ENCODE measurements around the gene SPG7.
A peak's percentile ranks its signal among the peaks of the same experiment; 100 is the strongest.
"Not testable (repeated sequence)": the region's sequence is repeated elsewhere in the genome, so short reads cannot be mapped to it uniquely, and the experiment has no call there.

The SPG7 gene

DNA sequence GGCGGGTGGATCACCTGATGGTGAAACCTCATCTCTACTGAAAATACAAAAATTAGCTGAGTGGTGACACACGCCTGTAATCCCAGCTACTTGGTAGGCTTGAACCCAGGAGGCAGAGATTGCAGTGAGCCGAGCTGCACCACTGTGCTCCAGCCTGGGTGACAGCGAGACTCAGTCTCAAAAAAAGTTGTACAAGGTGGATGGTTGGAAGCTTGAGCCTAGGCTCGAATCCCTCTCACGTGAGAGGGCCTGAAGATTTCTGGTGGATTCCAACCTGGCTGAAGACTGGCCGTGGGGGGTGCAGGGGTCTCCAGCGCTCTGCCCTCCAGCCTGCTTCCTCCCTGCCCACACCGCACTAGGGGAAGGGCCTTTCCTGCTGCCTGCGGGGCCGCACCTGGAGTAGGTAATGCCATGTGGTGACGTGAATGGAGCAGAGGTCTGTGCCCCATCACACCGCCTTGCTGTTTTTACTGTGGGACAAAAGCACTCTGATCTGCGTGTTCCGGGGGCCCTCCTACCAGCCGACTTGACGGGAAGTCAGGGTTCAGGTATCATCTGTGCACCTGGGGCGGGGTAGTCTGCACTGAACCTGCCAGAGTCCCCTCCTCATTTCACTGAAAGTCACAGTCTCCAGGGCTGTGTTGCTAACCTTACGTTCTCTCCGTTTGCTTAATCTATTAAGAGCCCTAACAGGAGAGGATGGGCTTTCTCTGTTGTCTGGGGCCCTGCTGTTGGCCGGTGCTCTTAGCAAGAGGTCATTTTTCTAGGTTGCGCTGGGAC, 56.5 kb downstream of the SPG7 start:
- no peak for DNase-seq (ENCODE audit: low spot score)

DNA sequence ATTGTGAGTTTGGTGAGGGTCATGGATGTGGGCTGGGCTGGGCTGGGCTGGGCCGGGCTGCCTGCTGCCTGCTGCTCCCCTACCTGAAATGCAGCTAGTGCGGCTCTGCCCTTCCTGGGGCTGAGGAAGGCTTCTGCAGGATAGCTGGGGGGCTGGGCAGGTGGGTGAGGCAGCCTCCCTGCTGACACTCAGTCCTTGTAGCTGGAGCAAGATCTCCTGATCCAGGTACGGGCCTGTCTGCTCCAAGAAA, 57.0 kb downstream of the SPG7 start:
- no peak for DNase-seq (ENCODE audit: low spot score)

GRCh38 chr16:89565506-89566372, 57.5 kb downstream of the SPG7 start:
- DNase-seq (ENCODE audit: low spot score) = no peak

GRCh38 chr16:89567656-89568594, 59.7 kb downstream of the SPG7 start:
- no peak for DNase-seq (ENCODE audit: low spot score)

DNA sequence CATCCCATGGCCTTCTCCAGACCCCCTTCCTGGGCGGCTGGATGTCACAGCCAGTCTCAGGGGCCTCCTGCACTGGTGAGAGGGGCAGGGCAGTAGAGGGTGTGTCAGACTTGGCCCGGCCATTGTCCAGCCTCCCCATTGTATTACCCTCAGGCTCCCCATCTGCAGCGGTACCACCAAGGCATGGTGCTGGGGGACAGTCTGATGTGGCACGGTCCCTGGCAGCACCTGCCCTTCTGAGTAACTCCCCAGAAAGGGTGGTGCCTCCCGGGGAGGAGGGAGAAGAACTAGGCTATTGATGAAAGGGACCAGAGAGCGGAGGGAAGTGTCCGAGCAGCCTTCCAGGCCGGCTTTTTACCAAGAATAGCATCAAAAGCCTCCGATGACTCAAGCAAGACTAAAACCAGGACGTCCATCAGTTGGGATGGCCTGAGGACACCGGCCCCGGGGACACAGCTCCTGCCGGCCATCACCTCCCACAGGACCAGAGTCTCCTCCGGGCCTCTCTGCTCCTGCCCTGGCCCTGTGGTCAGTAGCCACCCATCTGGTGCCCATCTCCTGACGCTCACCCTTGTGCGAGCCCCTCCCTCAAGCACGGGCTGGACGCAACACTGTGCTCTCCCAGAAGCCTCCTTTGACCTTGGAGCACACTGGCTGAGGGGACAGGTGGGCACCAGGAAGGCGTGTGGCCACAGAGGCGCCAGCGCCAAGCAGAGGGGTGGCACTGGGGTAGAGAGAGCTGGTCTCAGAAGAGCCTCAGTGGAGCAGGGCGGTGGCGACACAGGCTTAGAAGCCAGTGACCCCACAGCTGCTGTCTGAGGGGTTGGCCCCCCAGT, 61.5 kb downstream of the SPG7 start:
- DNase-seq (ENCODE audit: low spot score) = no peak

GRCh38 chr16:89570342-89570923, 62.2 kb downstream of the SPG7 start:
- DNase-seq (ENCODE audit: low spot score) = no peak

DNA sequence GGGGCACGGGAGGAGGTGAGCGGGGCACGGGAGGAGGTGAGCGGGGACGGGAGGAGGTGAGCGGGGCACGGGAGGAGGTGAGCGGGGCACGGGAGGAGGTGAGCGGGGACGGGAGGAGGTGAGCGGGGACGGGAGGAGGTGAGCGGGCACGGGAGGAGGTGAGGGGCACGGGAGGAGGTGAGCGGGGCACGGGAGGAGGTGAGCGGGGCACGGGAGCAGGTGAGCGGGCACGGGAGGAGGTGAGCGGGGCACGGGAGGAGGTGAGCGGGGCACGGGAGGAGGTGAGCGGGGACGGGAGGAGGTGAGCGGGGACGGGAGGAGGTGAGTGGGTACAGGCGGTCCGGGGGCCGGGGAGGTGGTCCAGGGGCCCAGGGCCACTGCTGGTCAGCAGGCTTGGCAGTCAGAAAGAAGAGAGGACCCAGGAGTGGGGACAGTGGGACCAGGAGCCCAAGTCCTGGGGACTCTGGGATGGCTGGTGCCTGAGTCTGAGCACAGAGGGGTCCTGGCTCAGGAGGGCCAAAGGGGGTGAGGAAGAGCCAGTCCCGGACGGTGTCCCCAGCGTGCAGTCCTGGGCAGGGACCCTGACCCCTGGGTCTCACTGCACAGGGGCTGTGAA, 62.9 kb downstream of the SPG7 start:
- DNase-seq (ENCODE audit: low spot score) = not testable (repeated sequence)

DNA sequence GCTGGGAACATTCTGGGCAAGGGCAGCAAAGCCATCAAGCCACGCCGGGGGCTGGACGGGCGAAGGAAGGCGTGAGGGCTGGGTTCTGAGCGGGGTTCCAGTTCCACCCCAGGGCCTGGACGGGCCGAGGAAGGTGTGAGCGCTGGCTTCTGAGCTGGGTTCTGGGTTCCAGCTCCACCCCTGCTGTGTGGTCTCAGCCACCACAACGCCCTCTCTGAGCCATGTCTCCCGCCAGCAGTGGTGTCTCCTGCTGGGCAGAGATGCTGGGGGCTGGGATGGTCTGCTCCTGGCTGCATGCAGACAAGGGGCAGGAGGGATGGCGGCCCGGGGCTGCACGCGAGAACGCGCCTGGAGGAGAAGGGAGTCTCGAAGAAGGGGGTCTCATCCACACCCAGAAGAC, 63.4 kb downstream of the SPG7 start:
- DNase-seq (ENCODE audit: low spot score) = no peak

DNA sequence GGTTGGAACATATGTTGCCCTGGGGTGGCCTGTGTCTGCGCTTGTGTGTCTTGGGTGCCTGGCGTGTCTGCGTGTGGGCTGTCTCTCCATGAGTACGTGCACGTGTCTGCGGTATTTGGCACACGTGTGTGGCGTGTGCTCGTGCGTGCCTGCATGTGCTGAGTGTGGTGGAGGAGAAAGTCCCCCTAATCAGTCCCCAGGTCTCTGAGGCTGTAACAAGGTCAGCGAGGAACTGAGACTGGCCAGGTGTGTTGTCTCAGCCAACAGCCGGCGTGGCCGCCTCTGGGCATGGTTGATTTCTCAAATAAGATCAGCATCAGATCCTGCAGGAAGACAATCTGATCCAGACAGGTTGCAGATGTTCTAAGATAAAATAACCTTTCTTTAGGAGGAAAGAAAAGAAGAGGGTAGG, 63.9 kb downstream of the SPG7 start:
- DNase-seq (ENCODE audit: low spot score) = no peak

DNA sequence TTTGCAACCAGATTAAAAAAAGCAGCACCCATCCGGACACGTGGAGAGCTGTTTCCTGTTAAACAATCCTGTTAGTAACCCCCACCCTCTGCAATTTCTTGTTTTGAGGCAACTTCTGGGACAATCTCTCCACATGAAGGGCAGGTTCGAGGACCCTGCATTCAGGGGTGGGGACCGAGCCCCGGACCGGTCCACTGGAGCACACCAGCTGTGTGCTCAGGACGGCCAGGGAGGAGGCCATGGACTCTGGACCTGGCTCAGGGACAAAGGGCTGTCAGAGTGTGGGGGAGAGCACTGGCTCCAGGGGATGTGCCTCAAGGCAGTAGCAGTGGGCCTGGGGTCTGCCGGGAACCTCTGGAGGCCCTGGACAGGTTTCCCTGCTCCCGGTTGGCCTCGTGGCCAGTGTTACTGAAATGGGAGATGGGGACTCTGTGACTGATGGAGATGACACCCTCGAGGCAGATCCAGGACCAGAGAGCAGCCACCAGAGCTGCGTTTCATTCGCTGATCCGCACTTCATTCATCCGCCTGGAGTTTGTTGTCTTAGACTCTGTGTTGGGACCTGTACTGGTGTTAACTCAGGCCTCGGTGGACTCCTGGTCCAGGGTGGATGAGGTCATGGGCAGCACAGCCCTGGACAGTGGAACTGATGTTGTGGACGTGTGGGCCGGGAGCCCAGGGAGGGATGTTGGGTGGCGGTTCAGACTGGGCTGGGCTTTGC, 64.4 kb downstream of the SPG7 start:
- no peak for DNase-seq (ENCODE audit: low spot score)

DNA sequence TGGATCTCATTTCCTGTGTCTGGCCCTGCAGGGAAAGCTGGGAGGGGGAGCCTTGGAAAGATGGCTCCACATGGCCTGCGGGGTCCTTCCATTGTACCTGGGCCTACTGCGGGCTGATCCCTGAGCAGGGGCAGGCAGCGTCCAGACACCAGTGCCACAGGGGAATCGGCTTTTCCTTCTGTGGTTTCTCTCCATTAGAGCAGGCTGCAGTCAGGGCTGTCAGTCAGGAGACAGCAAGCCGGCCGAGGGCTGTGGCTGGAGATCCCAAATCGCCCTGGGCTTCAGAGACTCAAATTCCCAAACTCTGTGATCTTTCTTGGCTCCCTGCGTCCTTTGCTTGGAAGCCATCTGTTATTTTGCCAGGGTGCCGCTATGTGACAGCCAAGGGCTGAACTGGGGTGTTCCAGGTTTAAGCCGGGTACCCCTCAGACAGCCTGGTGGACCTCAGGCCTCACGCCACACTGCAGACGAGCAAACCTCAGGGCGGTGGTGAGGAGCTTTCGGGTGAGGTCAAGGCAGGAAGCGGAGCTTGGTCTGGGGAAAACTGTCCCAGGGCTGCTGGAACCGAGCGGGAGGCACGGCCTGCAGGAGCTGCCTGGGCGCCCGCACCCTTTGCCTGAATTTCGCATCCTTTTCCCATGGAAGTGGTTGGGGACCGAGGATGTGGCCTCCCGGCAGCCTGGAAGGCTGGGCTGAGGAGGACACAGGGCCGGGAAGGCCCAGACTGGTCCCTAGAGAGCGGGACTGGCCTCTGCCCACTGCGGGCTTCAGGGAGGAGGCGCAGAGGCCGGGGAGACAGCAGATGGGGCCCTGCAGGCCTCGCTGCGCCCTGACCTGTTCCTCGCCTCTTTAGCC, 65.8 kb downstream of the SPG7 start:
- no peak for DNase-seq (ENCODE audit: low spot score)

DNA sequence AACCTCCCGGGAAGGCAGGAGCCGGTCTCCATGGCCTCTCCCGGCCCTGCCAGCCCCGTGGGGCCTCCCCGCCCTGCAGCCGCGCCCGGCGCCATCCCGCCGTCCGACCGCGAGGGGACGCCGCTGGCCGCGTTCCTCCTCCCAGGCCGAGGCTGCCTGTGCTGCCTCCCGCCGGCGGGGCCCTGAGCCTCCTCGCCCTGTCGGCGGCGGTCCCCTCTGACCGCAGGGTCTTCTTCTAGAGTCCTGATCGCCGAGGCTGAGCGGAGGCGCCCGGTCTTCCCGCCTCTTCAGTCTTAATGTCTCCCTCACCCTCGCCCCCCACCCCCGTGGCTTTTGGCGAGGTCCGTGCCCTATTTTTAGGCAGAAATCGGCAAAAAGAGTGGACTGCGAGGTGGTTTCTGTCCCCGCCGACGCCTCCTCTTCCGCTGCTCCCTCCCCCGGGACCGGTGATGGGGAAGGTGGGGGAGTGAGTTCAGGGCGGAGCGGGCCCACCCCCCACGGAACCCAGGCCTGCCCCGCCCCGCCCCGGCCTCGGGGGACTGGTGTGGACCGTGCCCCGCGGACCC, 66.6 kb downstream of the SPG7 start:
- peak; percentile 80 for DNase-seq (ENCODE audit: low spot score)

- DNase-seq (ENCODE audit: low spot score) = no peak
Observed at GRCh38 chr16:89575247-89576152, 67.3 kb downstream of the SPG7 start, which contains the start of gene CPNE7. Gene CPNE7 (plus strand): TSS chr16:89575758. CDS start chr16:89575898, 140 bp downstream.

DNA sequence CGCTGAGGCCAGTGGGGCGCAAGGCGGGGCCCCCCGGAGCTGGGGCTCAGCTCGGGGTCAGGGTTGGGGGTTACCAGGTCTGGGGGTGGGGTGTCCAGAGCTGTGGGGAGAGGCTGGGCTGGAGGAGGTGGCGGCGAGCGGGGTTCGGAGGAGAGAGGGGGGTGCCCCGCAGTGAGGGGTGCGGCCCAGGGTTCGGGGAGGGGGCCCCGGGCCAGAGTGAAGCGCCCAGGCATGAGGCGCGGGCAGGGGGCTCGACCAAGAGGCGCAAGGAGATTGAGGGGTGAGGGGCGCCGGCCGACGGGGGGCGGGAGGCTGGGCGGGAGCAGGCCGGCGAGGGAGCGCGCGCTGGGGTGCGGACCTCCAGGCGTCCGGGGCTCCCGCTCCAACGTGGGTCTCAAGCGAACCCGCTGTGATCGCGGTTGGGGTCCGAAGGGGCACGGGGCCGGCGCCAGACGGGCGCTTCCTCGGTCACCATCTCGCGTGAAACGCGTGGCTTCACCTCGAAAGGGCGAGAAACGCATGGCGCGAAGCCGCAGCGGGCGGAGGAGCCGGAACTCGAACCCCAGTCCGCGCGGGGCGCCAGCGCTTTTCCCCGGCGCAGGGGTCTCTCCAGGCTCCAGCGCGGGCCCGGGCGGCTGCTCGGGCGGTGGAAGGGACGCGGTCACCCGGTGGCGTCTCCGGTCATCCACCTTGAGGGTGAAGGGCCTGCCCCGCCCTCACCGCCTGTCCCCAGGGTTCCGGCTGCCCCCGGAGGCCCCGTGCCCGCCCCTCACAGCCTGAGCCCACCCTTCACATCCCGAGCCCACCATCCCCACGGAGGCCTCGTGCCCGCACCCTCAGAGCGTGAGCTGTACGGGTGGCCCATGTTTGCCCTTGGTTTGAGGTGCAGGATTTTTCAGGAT, 68.2 kb downstream of the SPG7 start:
- no peak for DNase-seq (ENCODE audit: low spot score)

- no peak for DNase-seq (ENCODE audit: low spot score)
Observed at GRCh38 chr16:89577055-89577759, 69.0 kb downstream of the SPG7 start.

DNA sequence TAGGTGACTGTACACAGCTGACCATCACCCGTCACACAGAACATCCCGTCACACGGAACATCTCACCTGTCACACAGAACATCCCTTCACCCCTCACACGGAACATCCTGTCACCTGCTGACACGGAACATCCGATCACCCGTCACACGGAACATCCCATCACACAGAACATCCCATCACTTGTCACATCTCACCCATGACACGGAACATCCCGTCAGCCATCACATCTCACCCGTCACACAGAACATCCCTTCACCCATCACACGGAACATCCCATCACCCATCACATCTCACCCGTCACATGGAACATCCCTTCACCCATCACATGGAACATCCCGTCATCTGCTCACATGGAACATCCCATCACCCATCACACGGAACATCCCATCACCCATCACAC, 71.1 kb downstream of the SPG7 start:
- DNase-seq (ENCODE audit: low spot score) = no peak
